GM21786 (cell line): Measurements from ENCODE around the gene IGFBP2.

Source experiments
- ATAC-seq: cut with Tn5 transposase; IDR thresholded peaks from one replicate; pipeline ENCODE4 v1.9.1; 2021; ENCODE audit not compliant: unreplicated experiment

IGFBP2 gene

GRCh38 chr2:216700088-216700567, 66.9 kb downstream of the IGFBP2 start:
- no peak for ATAC-seq

GRCh38 chr2:216700781-216701180, 67.6 kb downstream of the IGFBP2 start:
- no peak for ATAC-seq

GRCh38 chr2:216701544-216701943, 68.3 kb downstream of the IGFBP2 start:
- ATAC-seq: no peak

GRCh38 chr2:216702756-216703155, 69.5 kb downstream of the IGFBP2 start:
- no peak for ATAC-seq

- no peak for ATAC-seq
Measured at GRCh38 chr2:216710551-216711301, 77.5 kb downstream of the IGFBP2 start.

- ATAC-seq: no peak
Measured at GRCh38 chr2:216711348-216711747, 78.1 kb downstream of the IGFBP2 start.

- no peak for ATAC-seq
Measured at GRCh38 chr2:216713691-216714336, 80.6 kb downstream of the IGFBP2 start.
